ENCODE data around the gene OR4C6. TPM values are rescaled to one million over a fixed set of nuclear protein-coding genes. Genes with fewer than 3 reads are reported as not detected.

OR4C6 gene
- total RNA-seq (2012; rRNA removed), result not detected in 2 replicates

DNA sequence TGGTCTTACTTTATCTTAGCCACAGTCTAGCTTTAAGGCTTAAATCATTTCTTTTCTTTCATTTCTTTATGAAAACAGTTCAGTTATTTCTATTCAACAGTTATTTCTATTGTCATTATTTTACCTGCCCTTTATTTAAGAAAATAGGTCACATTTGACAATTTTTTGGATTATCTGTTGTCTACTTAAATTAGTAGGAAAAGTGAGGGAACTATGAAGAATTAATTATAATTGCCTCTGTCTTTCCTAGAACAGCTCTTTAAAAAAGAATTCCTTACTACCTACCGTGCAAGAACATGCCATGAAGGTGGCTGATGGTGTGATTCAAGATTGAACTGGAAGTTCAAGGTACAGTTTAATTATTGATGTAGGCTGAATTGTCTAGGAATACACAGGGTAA lies at the start of gene OR4C6:
Gene OR4C6, plus strand, starts transcription at position 301 of the 400 bp plus-strand sequence. CDS start 2,966 bp downstream, outside the sequence.
- Histone ChIP-seq H3K4me3 (ENCODE audit: low read length) (no peak within 1 kb of the TSS), H3K4me1 (ENCODE audit: control insufficient read depth, insufficient read depth, low read length) (no peaks in the 10 kb centered on the region), H3K9me3 (replicated peaks; ENCODE audit: low read length) (peaks cover 10% of the 10 kb centered on the region), H3K36me3 (ENCODE audit: insufficient read depth, low read length) (no peaks in the 10 kb centered on the region), H3K9ac (ENCODE audit: low read depth, low read length) (no peak within 1 kb of the TSS), H3K4me2 (ENCODE audit: low read length) (no peak within 1 kb of the TSS), H3K27me3 (ENCODE audit: control insufficient read depth, insufficient read depth, low read length) (no peaks in the 10 kb centered on the region)

DNA sequence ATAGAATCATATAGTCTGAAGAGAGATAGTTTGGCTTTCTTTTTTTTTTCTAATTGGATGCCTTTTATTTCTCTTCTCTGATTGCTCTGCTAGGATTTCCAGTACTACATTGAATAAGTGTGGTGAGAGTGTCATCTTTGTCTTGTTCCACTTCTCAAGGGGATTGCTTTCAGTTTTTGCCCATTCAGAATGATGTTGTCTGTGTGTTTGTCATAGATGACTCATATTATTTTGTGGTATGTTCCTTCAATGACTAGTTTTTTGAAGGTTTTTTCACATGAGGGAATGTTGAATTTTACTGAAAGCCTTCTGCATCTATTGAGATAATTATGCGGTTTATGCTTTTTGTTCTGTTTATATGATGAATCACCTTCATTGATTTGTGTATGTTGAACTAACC lies 37.5 kb upstream of the OR4C6 start:
- Histone ChIP-seq H3K9me3 (replicated peaks; ENCODE audit: low read length) (no peaks in the 10 kb centered on the region), H3K9ac (ENCODE audit: low read depth, low read length) (no peak overlapping the region), H3K4me1 (ENCODE audit: control insufficient read depth, insufficient read depth, low read length) (no peaks in the 10 kb centered on the region), H3K36me3 (ENCODE audit: insufficient read depth, low read length) (no peaks in the 10 kb centered on the region), H3K4me3 (ENCODE audit: low read length) (no peak overlapping the region), H3K4me2 (ENCODE audit: low read length) (no peak overlapping the region), H3K27me3 (ENCODE audit: control insufficient read depth, insufficient read depth, low read length) (no peaks in the 10 kb centered on the region)

GRCh38 chr11:55634813-55635212 lies 27.2 kb upstream of the OR4C6 start, which contains the start of gene OR4P4:
OR4P4 (plus strand) TSS chr11:55635113.
- Histone ChIP-seq H3K4me3 (ENCODE audit: low read length) (no peak within 1 kb of the TSS), H3K4me2 (ENCODE audit: low read length) (no peak within 1 kb of the TSS), H3K36me3 (ENCODE audit: insufficient read depth, low read length) (no peaks in the 10 kb centered on the region)

DNA sequence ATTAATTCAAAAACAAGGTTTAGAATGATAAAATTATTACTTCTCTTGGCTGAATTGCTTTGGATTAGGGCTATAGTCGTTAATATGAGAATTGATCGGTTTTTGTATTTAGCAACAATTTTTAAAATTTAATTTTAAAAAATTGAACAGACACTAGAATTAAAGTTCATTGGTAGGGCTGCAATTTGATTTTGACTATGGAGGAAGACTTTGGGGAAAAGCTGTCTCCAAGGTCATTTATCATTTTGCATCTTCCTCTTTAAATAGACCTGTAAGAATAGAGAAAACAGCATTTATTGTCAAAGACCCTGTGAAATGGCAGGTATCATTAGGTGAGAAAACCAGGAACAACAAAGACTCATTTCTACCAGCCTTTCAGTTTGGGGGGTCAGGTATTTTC lies 14.0 kb upstream of the OR4C6 start, which contains the start of gene OR4S2:
Gene OR4S2, plus strand, starts transcription at position 301 of the 400 bp plus-strand sequence. CDS start 2,577 bp downstream, outside the sequence.
- H3K4me2 ChIP-seq (ENCODE audit: low read length), result no peak within 1 kb of the TSS
- no peak within 1 kb of the TSS for H3K4me3 ChIP-seq (ENCODE audit: low read length)
- H3K9me3 ChIP-seq (replicated peaks; ENCODE audit: low read length), result no peaks in the 10 kb centered on the region
- no peak within 1 kb of the TSS for H3K9ac ChIP-seq (ENCODE audit: low read depth, low read length)
- no peaks in the 10 kb centered on the region for H3K36me3 ChIP-seq (ENCODE audit: insufficient read depth, low read length)
- H3K27me3 ChIP-seq (ENCODE audit: control insufficient read depth, insufficient read depth, low read length), result no peaks in the 10 kb centered on the region
- H3K4me1 ChIP-seq (ENCODE audit: control insufficient read depth, insufficient read depth, low read length), result no peaks in the 10 kb centered on the region

More at GRCh38 chr11:55634813-55635212, 27.2 kb upstream of the OR4C6 start, which contains the start of gene OR4P4:
- Histone ChIP-seq H3K9me3 (replicated peaks; ENCODE audit: low read length) (no peaks in the 10 kb centered on the region), H3K27me3 (ENCODE audit: control insufficient read depth, insufficient read depth, low read length) (no peaks in the 10 kb centered on the region), H3K4me1 (ENCODE audit: control insufficient read depth, insufficient read depth, low read length) (no peaks in the 10 kb centered on the region), H3K9ac (ENCODE audit: low read depth, low read length) (no peak within 1 kb of the TSS)

GRCh38 chr11:55652560-55652959 lies 9.4 kb upstream of the OR4C6 start:
- Histone ChIP-seq H3K36me3 (ENCODE audit: insufficient read depth, low read length) (no peaks in the 10 kb centered on the region), H3K4me1 (ENCODE audit: control insufficient read depth, insufficient read depth, low read length) (no peaks in the 10 kb centered on the region), H3K9me3 (replicated peaks; ENCODE audit: low read length) (no peaks in the 10 kb centered on the region), H3K9ac (ENCODE audit: low read depth, low read length) (no peak overlapping the region), H3K27me3 (ENCODE audit: control insufficient read depth, insufficient read depth, low read length) (no peaks in the 10 kb centered on the region), H3K4me3 (ENCODE audit: low read length) (no peak overlapping the region), H3K4me2 (ENCODE audit: low read length) (no peak overlapping the region)

- Histone ChIP-seq H3K27me3 (ENCODE audit: control insufficient read depth, insufficient read depth, low read length) (no peaks in the 10 kb centered on the region), H3K4me2 (ENCODE audit: low read length) (no peak overlapping the region), H3K9ac (ENCODE audit: low read depth, low read length) (no peak overlapping the region), H3K4me1 (ENCODE audit: control insufficient read depth, insufficient read depth, low read length) (no peaks in the 10 kb centered on the region), H3K36me3 (ENCODE audit: insufficient read depth, low read length) (no peaks in the 10 kb centered on the region), H3K4me3 (ENCODE audit: low read length) (no peak overlapping the region), H3K9me3 (replicated peaks; ENCODE audit: low read length) (no peaks in the 10 kb centered on the region)
Observed at GRCh38 chr11:55655096-55655495, 6.9 kb upstream of the OR4C6 start.

DNA sequence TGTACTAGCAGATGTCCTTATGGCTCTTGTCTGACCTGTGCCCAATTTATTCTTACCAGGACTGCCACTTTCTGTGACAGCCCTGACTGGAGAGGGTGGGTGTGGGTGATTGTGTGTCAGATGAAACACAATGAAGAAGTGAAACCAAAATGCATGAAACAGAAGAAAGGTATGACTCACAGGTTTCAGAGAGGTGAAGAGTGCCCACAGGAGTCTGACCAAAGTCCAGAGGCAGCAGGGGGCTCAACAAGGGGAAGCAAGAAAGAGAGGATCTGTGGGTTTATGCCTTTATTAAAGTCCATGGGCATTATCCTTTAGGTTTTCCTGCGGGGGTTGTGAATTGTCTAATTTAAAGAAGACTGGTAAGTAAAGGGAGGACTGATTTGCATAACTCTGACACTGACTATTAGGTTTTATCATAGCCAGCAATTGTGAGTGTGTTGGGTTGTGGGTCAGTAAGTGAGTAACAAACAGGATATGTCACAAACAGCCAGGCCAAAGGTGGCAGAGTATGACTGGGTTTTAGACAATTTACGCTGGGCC lies 3.9 kb upstream of the OR4C6 start:
- Histone ChIP-seq H3K4me2 (ENCODE audit: low read length) (no peak overlapping the region), H3K36me3 (ENCODE audit: insufficient read depth, low read length) (no peaks in the 10 kb centered on the region), H3K4me3 (ENCODE audit: low read length) (no peak overlapping the region), H3K9ac (ENCODE audit: low read depth, low read length) (no peak overlapping the region), H3K9me3 (replicated peaks; ENCODE audit: low read length) (no peaks in the 10 kb centered on the region), H3K4me1 (ENCODE audit: control insufficient read depth, insufficient read depth, low read length) (no peaks in the 10 kb centered on the region), H3K27me3 (ENCODE audit: control insufficient read depth, insufficient read depth, low read length) (no peaks in the 10 kb centered on the region)

DNA sequence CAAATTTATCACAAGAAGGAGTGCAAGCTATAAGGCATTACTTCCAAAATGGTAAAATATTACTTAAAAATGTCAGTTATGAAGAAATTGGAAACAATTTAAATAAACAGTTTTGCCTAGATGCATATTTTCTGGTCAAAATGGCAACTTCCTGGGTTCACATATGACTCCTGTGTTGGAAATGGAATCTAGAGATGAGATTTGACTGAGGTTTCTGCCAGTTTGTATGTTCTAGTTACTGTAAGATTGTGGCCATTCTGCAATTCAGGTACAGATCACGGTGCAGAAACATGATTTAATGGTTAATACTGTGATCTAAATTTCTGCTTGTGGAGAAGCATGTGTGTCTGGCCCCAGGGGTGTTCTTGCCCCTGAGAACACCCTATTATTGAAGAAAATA lies 3.4 kb upstream of the OR4C6 start:
- Histone ChIP-seq H3K4me3 (ENCODE audit: low read length) (no peak overlapping the region), H3K4me2 (ENCODE audit: low read length) (no peak overlapping the region), H3K36me3 (ENCODE audit: insufficient read depth, low read length) (no peaks in the 10 kb centered on the region), H3K9me3 (replicated peaks; ENCODE audit: low read length) (no peaks in the 10 kb centered on the region), H3K9ac (ENCODE audit: low read depth, low read length) (no peak overlapping the region), H3K27me3 (ENCODE audit: control insufficient read depth, insufficient read depth, low read length) (no peaks in the 10 kb centered on the region), H3K4me1 (ENCODE audit: control insufficient read depth, insufficient read depth, low read length) (no peaks in the 10 kb centered on the region)

- Histone ChIP-seq H3K4me1 (ENCODE audit: control insufficient read depth, insufficient read depth, low read length) (no peaks in the 10 kb centered on the region), H3K36me3 (ENCODE audit: insufficient read depth, low read length) (no peaks in the 10 kb centered on the region), H3K4me3 (ENCODE audit: low read length) (no peak overlapping the region), H3K4me2 (ENCODE audit: low read length) (no peak overlapping the region), H3K9ac (ENCODE audit: low read depth, low read length) (no peak overlapping the region), H3K27me3 (ENCODE audit: control insufficient read depth, insufficient read depth, low read length) (no peaks in the 10 kb centered on the region), H3K9me3 (replicated peaks; ENCODE audit: low read length) (peaks cover 10% of the 10 kb centered on the region)
Observed at GRCh38 chr11:55669376-55669775, 7.4 kb downstream of the OR4C6 start.

- no peak overlapping the region for H3K9ac ChIP-seq (ENCODE audit: low read depth, low read length)
- no peak overlapping the region for H3K4me2 ChIP-seq (ENCODE audit: low read length)
- H3K27me3 ChIP-seq (ENCODE audit: control insufficient read depth, insufficient read depth, low read length), result no peaks in the 10 kb centered on the region
- no peak overlapping the region for H3K4me3 ChIP-seq (ENCODE audit: low read length)
- no peaks in the 10 kb centered on the region for H3K4me1 ChIP-seq (ENCODE audit: control insufficient read depth, insufficient read depth, low read length)
- H3K36me3 ChIP-seq (ENCODE audit: insufficient read depth, low read length), result no peaks in the 10 kb centered on the region
- H3K9me3 ChIP-seq (replicated peaks; ENCODE audit: low read length), result no peaks in the 10 kb centered on the region
Observed at GRCh38 chr11:55673860-55674259, 11.9 kb downstream of the OR4C6 start.

GRCh38 chr11:55697817-55698216 lies 35.8 kb downstream of the OR4C6 start:
- H3K36me3 ChIP-seq (ENCODE audit: insufficient read depth, low read length), result no peaks in the 10 kb centered on the region
- no peaks in the 10 kb centered on the region for H3K27me3 ChIP-seq (ENCODE audit: control insufficient read depth, insufficient read depth, low read length)
- no peaks in the 10 kb centered on the region for H3K4me1 ChIP-seq (ENCODE audit: control insufficient read depth, insufficient read depth, low read length)
- no peak overlapping the region for H3K4me3 ChIP-seq (ENCODE audit: low read length)
- peaks cover 3% of the 10 kb centered on the region for H3K9me3 ChIP-seq (replicated peaks; ENCODE audit: low read length)
- no peak overlapping the region for H3K4me2 ChIP-seq (ENCODE audit: low read length)
- H3K9ac ChIP-seq (ENCODE audit: low read depth, low read length), result no peak overlapping the region

DNA sequence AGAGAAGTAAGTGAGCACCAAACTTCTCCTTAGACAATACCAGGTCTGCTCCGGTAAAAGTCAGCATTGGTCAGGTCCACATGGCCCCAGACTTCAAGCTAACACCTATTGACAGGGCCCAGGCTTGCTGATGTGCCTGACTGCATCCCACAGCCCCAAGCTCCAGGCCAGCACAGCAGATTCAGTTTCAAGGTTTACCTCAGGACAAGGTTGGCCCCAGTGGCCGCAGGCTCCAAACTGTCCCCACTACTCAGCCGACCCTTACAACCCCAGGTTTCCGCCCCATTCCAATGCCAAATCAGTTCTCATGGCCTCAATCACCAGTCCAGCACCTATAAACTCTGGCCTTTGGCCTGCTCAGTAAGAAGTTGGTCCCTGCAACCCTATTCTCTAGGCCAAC lies 39.4 kb downstream of the OR4C6 start:
- Histone ChIP-seq H3K9ac (ENCODE audit: low read depth, low read length) (no peak overlapping the region), H3K4me3 (ENCODE audit: low read length) (no peak overlapping the region), H3K9me3 (replicated peaks; ENCODE audit: low read length) (no peaks in the 10 kb centered on the region), H3K4me2 (ENCODE audit: low read length) (no peak overlapping the region), H3K4me1 (ENCODE audit: control insufficient read depth, insufficient read depth, low read length) (no peaks in the 10 kb centered on the region), H3K27me3 (ENCODE audit: control insufficient read depth, insufficient read depth, low read length) (no peaks in the 10 kb centered on the region), H3K36me3 (ENCODE audit: insufficient read depth, low read length) (no peaks in the 10 kb centered on the region)
